Endometrium (tissue), 2 donors: ENCODE data around the gene SLC10A7.
A peak's percentile ranks its signal among the peaks of the same experiment; 100 is the strongest.

Source experiments
- FAIRE-seq: peaks from 2 replicates; lab custom pipeline; 2012; peaks lifted over from hg19 to GRCh38; lab: Jason Lieb, UNC
- donor health status: control.
- donor health status: control.

SLC10A7 gene

GRCh38 chr4:146310319-146311021 lies 211.3 kb downstream of the SLC10A7 start:
- FAIRE-seq, result no peak

GRCh38 chr4:146308951-146309350 lies 212.8 kb downstream of the SLC10A7 start:
- FAIRE-seq, result no peak

GRCh38 chr4:146302822-146303221 lies 218.9 kb downstream of the SLC10A7 start:
- no peak for FAIRE-seq

GRCh38 chr4:146299607-146300006 lies 222.1 kb downstream of the SLC10A7 start:
- FAIRE-seq, result no peak

GRCh38 chr4:146294776-146295175 lies 227.0 kb downstream of the SLC10A7 start:
- no peak for FAIRE-seq

- FAIRE-seq, result no peak
Measured at GRCh38 chr4:146292508-146292907, 229.2 kb downstream of the SLC10A7 start.

GRCh38 chr4:146291313-146291712 lies 230.4 kb downstream of the SLC10A7 start:
- no peak for FAIRE-seq

GRCh38 chr4:146288193-146288592 lies 233.5 kb downstream of the SLC10A7 start:
- no peak for FAIRE-seq

- no peak for FAIRE-seq
Measured at GRCh38 chr4:146285037-146285436, 236.7 kb downstream of the SLC10A7 start.

GRCh38 chr4:146283758-146284651 lies 237.7 kb downstream of the SLC10A7 start:
- no peak for FAIRE-seq

GRCh38 chr4:146282657-146283056 lies 239.1 kb downstream of the SLC10A7 start:
- FAIRE-seq, result no peak

GRCh38 chr4:146278986-146279385 lies 242.8 kb downstream of the SLC10A7 start:
- peak; percentile 8 for FAIRE-seq

GRCh38 chr4:146275370-146275769 lies 246.4 kb downstream of the SLC10A7 start:
- no peak for FAIRE-seq

GRCh38 chr4:146274774-146275173 lies 247.0 kb downstream of the SLC10A7 start:
- no peak for FAIRE-seq

- FAIRE-seq, result no peak
Measured at GRCh38 chr4:146273204-146273901, 248.4 kb downstream of the SLC10A7 start.

GRCh38 chr4:146271466-146271865 lies 250.3 kb downstream of the SLC10A7 start:
- FAIRE-seq, result no peak

GRCh38 chr4:146269228-146269653 lies 252.5 kb downstream of the SLC10A7 start:
- FAIRE-seq, result no peak

- FAIRE-seq, result no peak
Measured at GRCh38 chr4:146267826-146268225, 253.9 kb downstream of the SLC10A7 start.

- no peak for FAIRE-seq
Measured at GRCh38 chr4:146265950-146266490, 255.7 kb downstream of the SLC10A7 start.

GRCh38 chr4:146263793-146264192 lies 257.9 kb downstream of the SLC10A7 start:
- no peak for FAIRE-seq

- FAIRE-seq, result no peak
Measured at GRCh38 chr4:146261041-146261440, 260.7 kb downstream of the SLC10A7 start.

- FAIRE-seq, result no peak
Measured at GRCh38 chr4:146260521-146260920, 261.2 kb downstream of the SLC10A7 start.
